ENCODE results near the gene ATF3. TPM values are rescaled to one million over a fixed set of nuclear protein-coding genes. Genes with fewer than 3 reads are reported as not detected.
A peak's percentile ranks its signal among the peaks of the same experiment; 100 is the strongest.

ATF3 gene
- polyA plus RNA-seq, 3 donors from 2014 or later = 0.40 to 0.70 TPM; not detected in 1

DNA sequence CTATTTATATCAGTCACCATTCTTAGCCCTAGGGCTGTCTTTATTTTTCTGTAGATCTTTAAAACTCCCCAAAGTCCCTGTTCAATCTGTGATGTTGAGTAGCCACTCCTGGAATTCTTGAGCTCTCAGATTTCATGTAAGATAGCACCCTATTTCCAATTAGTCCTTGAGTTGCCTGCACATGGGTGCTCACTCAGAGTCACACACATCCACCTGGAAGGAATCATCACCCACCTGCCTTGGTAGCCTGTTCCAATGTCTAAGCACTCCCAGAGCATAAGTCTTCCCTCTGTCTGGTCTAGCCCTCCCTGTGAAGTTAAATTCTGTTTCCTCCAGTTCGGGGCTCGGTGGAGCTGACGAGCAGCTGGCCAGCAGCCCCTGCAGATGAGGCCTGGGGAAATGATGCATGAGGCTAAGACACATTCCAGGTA is 14.7 kb upstream of the ATF3 start:
- no peak for DNase-seq
- no peak overlapping the region for H3K27ac Mint-ChIP-seq
- peaks cover 2 to 7% (median 6%) of the 10 kb centered on the region in 3 donors for H3K27me3 Mint-ChIP-seq (ENCODE audit: low read depth in 3 of 3)
- H3K36me3 Mint-ChIP-seq = no peaks in the 10 kb centered on the region
- peaks cover 16 to 23% of the 10 kb centered on the region in 2 donors for H3K4me1 Mint-ChIP-seq
- no peak overlapping the region for H3K4me3 Mint-ChIP-seq
- no peaks in the 10 kb centered on the region for H3K9me3 Mint-ChIP-seq

- H3K4me1 Mint-ChIP-seq = peaks cover 16 to 23% of the 10 kb centered on the region in 2 donors
- no peak for DNase-seq
- no peak overlapping the region for H3K4me3 Mint-ChIP-seq
- H3K27ac Mint-ChIP-seq = no peak overlapping the region
- no peaks in the 10 kb centered on the region for H3K36me3 Mint-ChIP-seq
- H3K9me3 Mint-ChIP-seq = no peaks in the 10 kb centered on the region
- peaks cover 2 to 5% (median 3%) of the 10 kb centered on the region in 3 donors for H3K27me3 Mint-ChIP-seq (ENCODE audit: low read depth in 3 of 3)
These were observed 13.9 kb upstream of the ATF3 start for GRCh38 chr1:212594640-212595039.

DNA sequence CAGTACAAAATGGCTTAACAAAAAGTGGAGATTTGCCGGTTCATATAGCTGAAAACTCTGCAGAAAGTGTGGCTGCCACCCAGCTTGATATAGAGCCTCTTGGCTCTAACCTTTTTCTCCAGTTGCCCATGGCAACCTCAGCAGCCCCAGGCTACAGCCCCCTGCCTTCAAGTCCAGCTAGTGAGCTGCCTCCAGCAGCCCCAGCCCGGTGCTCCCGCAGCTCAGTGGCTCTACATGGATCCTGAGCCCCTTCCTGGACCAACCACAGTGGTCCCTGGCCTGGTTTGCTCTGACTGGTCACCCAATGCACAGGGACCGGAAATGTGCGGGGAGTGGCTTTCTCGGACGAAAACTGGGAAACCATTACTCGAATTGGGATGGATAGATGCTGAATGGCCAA is 13.3 kb upstream of the ATF3 start:
- no peaks in the 10 kb centered on the region for H3K9me3 Mint-ChIP-seq
- H3K36me3 Mint-ChIP-seq = no peaks in the 10 kb centered on the region
- H3K27ac Mint-ChIP-seq = peak overlapping the region in 2 of 6 donors; percentile 17 to 61
- no peak overlapping the region for H3K4me3 Mint-ChIP-seq
- DNase-seq = no peak
- peaks cover 2 to 6% (median 3%) of the 10 kb centered on the region in 3 donors for H3K27me3 Mint-ChIP-seq (ENCODE audit: low read depth in 3 of 3)
- peaks cover 16 to 23% of the 10 kb centered on the region in 2 donors for H3K4me1 Mint-ChIP-seq

- H3K4me3 Mint-ChIP-seq = peak overlapping the region; percentile 74 to 82 (median 77)
These were observed 12.5 kb upstream of the ATF3 start for GRCh38 chr1:212595787-212596714.

GRCh38 chr1:212596798-212597197 is 11.8 kb upstream of the ATF3 start:
- Mint-ChIP-seq H3K27me3 (ENCODE audit: low read depth in 3 of 3) (peaks cover 0 to 11% (median 2%) of the 10 kb centered on the region in 3 donors), H3K4me1 (peaks cover 16 to 23% of the 10 kb centered on the region in 2 donors), H3K4me3 (peak overlapping the region in 2 of 5 donors; percentile 15 to 82), H3K36me3 (no peaks in the 10 kb centered on the region), H3K9me3 (peaks cover 0 to 2% (median 0%) of the 10 kb centered on the region in 6 donors), H3K27ac (peak overlapping the region; percentile 61 to 89 (median 83))
- no peak for DNase-seq

More at GRCh38 chr1:212595787-212596714, 12.5 kb upstream of the ATF3 start:
- DNase-seq = peak; percentile 55 to 61 (median 61)
- peaks cover 16 to 23% of the 10 kb centered on the region in 2 donors for H3K4me1 Mint-ChIP-seq
- H3K27ac Mint-ChIP-seq = peak overlapping the region; percentile 61 to 89 (median 83)
- no peaks in the 10 kb centered on the region for H3K9me3 Mint-ChIP-seq
- H3K27me3 Mint-ChIP-seq (ENCODE audit: low read depth in 3 of 3) = peaks cover 2 to 9% (median 3%) of the 10 kb centered on the region in 3 donors
- no peaks in the 10 kb centered on the region for H3K36me3 Mint-ChIP-seq

- Mint-ChIP-seq H3K9me3 (peaks cover 0 to 2% (median 0%) of the 10 kb centered on the region in 6 donors), H3K36me3 (no peaks in the 10 kb centered on the region), H3K27me3 (ENCODE audit: low read depth in 3 of 3) (peaks cover 0 to 13% (median 2%) of the 10 kb centered on the region in 3 donors), H3K27ac (peak overlapping the region in 4 of 6 donors; percentile 28 to 89 (median 58)), H3K4me3 (peak overlapping the region in 1 of 5 donors; percentile 16), H3K4me1 (peaks cover 16 to 23% of the 10 kb centered on the region in 2 donors)
- no peak for DNase-seq
These were observed 11.1 kb upstream of the ATF3 start for GRCh38 chr1:212597487-212597886.

DNA sequence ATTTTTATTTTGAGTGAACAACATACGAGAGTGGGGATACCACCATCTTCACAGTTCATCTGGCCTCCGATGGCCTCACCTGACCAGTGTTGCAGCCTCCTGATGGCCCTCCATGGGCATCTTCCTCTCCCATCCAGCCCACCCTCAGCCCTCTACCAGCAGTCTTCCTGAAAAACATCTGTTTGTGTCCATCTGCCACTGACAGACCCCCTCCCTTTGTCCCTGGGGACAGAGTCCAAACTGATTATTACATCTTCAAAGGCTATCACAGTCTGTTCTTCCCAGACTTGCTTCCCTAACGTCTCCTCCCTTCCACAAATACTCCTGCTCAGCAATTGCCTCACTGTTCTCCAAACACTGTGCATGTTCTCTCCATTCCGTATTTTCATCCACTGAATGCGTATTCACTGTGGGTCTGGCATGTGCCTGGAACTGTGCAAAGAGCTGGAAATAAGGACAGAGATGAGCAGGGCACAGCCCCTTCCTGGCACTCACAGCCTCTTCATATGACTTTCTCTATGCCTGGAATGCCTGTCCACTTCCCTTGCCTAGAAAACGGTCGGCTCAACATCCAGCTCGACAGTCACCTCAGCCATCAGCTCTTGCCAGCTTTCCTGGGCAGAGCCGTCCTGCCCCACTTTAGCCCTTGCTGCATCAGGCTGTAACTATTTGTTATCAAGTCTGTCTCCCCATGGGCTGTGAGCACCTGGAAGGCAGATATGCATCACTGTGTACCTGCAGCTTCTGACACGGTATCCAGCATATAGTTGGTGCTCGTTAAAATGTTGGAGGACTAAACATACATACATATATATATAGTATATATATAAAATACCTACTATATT is 8.3 kb upstream of the ATF3 start:
- no peaks in the 10 kb centered on the region for H3K36me3 Mint-ChIP-seq
- DNase-seq = no peak
- H3K27me3 Mint-ChIP-seq (ENCODE audit: low read depth in 3 of 3) = peaks cover 8 to 21% (median 10%) of the 10 kb centered on the region in 3 donors
- H3K9me3 Mint-ChIP-seq = peaks cover 0 to 2% (median 0%) of the 10 kb centered on the region in 6 donors
- no peak overlapping the region for H3K27ac Mint-ChIP-seq
- H3K4me1 Mint-ChIP-seq = peaks cover 16 to 23% of the 10 kb centered on the region in 2 donors
- no peak overlapping the region for H3K4me3 Mint-ChIP-seq

DNA sequence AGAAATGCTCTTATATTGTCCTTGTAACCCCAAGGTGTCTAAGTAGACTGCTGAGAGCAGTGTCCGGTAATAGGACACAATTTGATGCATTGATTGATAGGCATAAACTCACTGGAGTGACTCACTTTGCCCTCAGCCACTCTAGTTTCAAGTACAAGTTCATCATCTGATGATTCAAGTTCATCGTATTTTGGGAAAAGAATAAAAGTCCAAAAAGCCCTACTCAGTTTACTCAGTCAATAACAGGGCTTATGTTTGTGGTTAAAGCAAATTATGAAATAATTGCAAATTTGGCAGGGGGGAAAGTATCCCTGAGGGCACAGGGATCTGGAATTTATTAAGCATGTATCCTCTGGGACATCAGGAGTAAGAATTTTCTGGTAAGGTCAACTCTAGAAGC is 7.6 kb upstream of the ATF3 start:
- H3K9me3 Mint-ChIP-seq = peaks cover 0 to 2% (median 0%) of the 10 kb centered on the region in 6 donors
- H3K4me1 Mint-ChIP-seq = peaks cover 11 to 16% of the 10 kb centered on the region in 2 donors
- no peak for DNase-seq
- no peak overlapping the region for H3K27ac Mint-ChIP-seq
- H3K36me3 Mint-ChIP-seq = no peaks in the 10 kb centered on the region
- no peak overlapping the region for H3K4me3 Mint-ChIP-seq
- peaks cover 8 to 27% (median 11%) of the 10 kb centered on the region in 3 donors for H3K27me3 Mint-ChIP-seq (ENCODE audit: low read depth in 3 of 3)

GRCh38 chr1:212601524-212601923 is 7.0 kb upstream of the ATF3 start:
- no peaks in the 10 kb centered on the region for H3K36me3 Mint-ChIP-seq
- no peak overlapping the region for H3K27ac Mint-ChIP-seq
- H3K4me1 Mint-ChIP-seq = peaks cover 6 to 11% of the 10 kb centered on the region in 2 donors
- H3K4me3 Mint-ChIP-seq = no peak overlapping the region
- H3K27me3 Mint-ChIP-seq (ENCODE audit: low read depth in 3 of 3) = peaks cover 11 to 32% (median 13%) of the 10 kb centered on the region in 3 donors
- DNase-seq = no peak
- H3K9me3 Mint-ChIP-seq = peaks cover 0 to 2% (median 0%) of the 10 kb centered on the region in 6 donors

- Mint-ChIP-seq H3K36me3 (no peaks in the 10 kb centered on the region), H3K27ac (no peak overlapping the region), H3K27me3 (ENCODE audit: low read depth in 3 of 3) (peaks cover 32 to 51% (median 41%) of the 10 kb centered on the region in 3 donors), H3K4me1 (peaks cover 19 to 20% of the 10 kb centered on the region in 2 donors), H3K4me3 (peak overlapping the region; percentile 22 to 98 (median 98)), H3K9me3 (peaks cover 0 to 5% (median 0%) of the 10 kb centered on the region in 6 donors)
- DNase-seq = no peak
These were observed 2.8 kb upstream of the ATF3 start for GRCh38 chr1:212605441-212606394.

- peak overlapping the region in 1 of 6 donors; percentile 91 for H3K27ac Mint-ChIP-seq
These were observed 2.0 kb upstream of the ATF3 start for GRCh38 chr1:212606395-212607205.

More at GRCh38 chr1:212606395-212607205, 2.0 kb upstream of the ATF3 start:
- peak overlapping the region; percentile 98 to 99 (median 98) for H3K4me3 Mint-ChIP-seq
- H3K4me1 Mint-ChIP-seq = peaks cover 19 to 20% of the 10 kb centered on the region in 2 donors
- H3K36me3 Mint-ChIP-seq = no peaks in the 10 kb centered on the region
- peak in 2 of 3 donors; percentile 12 to 24 for DNase-seq
- peaks cover 34 to 50% (median 46%) of the 10 kb centered on the region in 3 donors for H3K27me3 Mint-ChIP-seq (ENCODE audit: low read depth in 3 of 3)
- H3K9me3 Mint-ChIP-seq = peaks cover 0 to 4% (median 0%) of the 10 kb centered on the region in 6 donors
